HG03139 (cell line): ENCODE results near the gene CHADL.

Experiments
- ATAC-seq: cut with Tn5 transposase; IDR thresholded peaks from one replicate; pipeline ENCODE4 v1.9.1; 2021; ENCODE audit not compliant: unreplicated experiment

The CHADL gene

GRCh38 chr22:41257696-41258095 lies 17.0 kb upstream of the CHADL start:
- no peak for ATAC-seq

- no peak for ATAC-seq
Measured at GRCh38 chr22:41256254-41257253, 15.8 kb upstream of the CHADL start.

GRCh38 chr22:41254230-41254629 lies 13.5 kb upstream of the CHADL start:
- ATAC-seq, result no peak

- no peak for ATAC-seq
Measured at GRCh38 chr22:41252365-41252764, 11.6 kb upstream of the CHADL start.

GRCh38 chr22:41250127-41250526 lies 9.4 kb upstream of the CHADL start:
- ATAC-seq, result no peak

DNA sequence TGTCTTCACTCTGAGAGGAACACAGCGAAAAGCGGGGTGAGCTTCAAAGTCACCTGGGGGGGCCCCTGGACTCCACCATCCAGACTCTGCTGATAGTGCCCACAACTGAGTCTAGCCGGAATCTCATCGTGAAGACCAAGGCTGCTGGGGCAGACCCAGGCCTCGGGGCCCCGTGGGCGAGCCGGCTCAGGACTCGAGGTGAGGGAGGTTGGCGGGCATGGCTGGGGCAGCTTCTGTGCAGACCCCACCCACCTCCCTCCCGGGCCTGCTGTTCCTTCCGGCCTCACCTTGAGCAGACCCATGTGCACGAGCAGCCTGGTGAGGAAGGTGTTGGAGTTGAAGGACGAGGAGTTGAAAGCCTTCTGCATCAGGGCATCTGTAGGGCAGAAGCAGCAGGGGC lies 8.7 kb upstream of the CHADL start:
- no peak for ATAC-seq

GRCh38 chr22:41248758-41249157 lies 8.0 kb upstream of the CHADL start:
- ATAC-seq, result no peak

DNA sequence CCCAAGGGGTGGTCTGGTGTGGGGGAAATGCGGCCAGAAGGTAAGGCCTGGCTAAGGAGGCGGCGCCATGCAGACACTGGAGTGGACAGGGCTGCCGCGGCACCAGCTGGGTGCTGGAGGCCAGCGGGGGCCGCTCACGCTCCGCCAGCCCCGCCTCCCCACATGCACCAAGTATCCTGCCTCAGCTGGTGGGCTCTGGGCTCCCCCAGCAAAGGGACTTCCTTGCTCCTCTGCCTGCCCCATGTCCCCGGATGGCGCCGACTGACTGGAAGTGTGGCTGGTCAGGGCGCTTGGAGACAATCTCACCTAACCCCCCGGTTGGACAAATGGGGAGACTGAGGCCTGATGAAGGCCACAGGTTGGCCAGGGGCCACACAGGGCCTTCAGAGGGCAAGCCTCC lies 7.6 kb upstream of the CHADL start:
- ATAC-seq, result no peak

GRCh38 chr22:41247703-41248102 lies 7.0 kb upstream of the CHADL start:
- no peak for ATAC-seq

DNA sequence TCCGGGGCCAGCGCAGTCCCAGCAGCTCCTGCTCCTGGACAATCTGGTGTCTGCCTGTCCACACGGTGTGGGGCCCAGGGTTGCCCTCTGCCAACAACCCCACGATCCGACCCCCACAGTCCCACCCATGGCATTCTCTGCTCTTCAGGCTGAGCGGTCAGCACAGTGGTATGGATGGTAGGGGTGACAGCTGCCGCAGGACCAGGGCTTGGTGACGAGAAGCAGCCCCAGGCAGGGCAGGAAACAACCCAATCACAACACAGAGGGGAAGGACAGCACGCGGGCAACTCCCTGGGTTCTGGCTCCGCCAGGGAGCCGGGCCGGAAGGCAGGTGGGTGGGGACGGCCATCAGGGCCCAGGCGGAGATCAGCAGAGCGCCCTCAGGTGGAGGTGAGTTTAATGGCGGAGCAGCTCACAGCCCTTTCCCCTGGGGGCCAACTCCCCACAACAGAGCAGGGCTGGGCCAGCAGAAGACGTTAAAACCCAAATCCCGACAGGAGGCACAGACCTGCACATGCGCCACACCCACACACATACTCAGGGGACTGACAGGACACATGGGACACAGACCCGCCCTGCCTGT lies 5.3 kb upstream of the CHADL start:
- no peak for ATAC-seq

DNA sequence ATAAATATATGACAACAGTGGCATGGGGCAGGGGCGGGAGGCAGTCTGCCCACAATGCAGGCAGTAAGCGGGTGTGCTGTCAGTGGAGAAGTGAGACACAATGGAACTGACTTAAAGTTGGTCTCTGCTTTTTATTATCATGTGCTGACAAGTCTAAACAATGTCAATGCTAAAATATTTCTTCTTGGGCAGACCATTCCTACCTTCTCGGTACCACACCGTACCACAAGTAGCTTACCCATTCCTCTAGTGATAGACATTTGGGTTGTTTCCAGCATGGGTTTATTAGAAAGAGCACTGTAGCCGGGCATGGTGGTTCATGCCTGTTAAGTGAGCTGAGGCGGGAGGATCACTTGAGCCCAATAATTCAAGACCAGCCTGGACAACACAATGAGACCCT lies 2.6 kb upstream of the CHADL start:
- ATAC-seq, result no peak

DNA sequence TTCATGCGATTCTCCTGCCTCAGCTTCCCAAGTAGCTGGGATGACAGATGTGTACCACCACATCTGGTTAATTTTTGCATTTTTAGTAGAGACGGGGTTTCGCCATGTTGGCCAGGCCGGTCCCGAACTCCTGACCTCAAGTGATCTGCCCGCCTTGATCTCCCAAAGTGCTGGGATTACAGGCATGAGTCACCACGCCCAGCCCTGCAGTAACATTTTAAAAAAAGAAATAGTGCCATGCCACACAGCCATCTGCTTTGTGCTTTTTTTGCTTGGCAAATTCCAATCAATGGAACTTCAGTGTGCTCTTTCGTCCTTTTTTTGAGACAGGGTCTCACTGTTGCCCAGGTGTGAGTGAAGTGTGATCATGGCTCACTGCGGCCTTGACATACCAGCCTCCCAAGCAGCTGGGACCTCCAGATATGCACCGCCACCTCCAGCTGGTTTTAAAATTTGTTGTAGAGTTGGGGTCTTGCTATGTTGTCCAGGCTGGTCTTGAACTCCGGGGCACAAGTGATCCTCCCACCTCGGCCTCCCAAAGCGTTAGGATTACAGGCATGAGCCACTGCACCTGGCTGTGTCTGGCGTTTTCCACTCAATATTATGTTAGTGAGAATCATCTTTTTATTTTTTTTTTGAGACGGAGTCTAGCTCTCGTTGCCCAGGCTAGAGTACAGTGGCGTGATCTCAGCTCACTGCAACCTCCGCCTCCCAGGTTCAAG lies 1.8 kb upstream of the CHADL start:
- ATAC-seq, result no peak

- ATAC-seq, result no peak
Measured at GRCh38 chr22:41241133-41241676, 474 bp upstream of the CHADL start.

- ATAC-seq, result no peak
Measured at GRCh38 chr22:41239443-41240128, 1.1 kb downstream of the CHADL start.

GRCh38 chr22:41238570-41239442 lies 1.9 kb downstream of the CHADL start:
- ATAC-seq, result no peak

DNA sequence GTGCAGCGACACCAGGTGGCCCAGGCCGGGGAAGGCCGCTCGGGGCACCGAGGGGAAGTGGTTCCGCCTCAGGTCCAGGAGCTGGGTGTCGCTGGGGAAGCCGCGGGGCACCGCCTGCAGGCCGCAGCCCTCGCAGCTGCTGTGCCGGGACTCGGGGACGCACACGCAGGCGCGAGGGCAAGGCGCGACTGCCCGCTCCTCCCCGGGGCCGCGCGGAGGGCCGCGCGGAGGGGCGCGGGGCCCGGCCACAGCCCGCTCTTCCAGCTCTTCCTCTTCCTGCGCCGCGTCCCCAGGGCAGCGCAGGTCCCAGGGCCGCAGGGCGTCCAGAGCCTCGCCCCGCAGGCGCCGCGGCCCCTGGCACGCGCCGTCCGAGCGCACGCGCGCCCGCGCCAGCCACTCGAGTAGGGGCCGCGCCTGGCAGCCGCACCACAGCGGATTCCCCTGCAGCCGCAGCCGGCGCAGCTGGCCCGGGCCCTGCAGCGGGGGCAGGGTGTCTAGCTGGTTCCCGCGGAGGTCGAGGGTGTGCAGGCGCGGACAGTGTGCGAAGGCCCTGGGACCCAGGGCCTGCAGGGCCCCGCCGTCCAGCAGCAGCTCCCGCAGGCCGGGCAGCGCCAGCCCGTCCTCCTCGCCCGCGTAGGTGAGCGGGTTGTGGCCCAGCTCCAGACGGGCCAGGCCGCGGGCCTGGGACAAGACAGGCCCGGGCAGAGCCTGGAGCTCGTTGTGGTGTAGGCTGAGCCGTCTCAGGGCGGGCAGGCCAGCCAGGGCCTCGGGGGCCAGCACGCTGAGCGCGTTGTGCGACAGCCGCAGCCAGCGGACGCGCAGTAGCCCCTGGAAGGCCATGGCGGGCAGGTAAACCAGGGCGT lies 2.8 kb downstream of the CHADL start:
- ATAC-seq, result no peak

- ATAC-seq, result no peak
Measured at GRCh38 chr22:41237036-41237706, 3.6 kb downstream of the CHADL start.
